CD4-positive, alpha-beta T cell treated with Interleukin-17A for 1 hour (primary cell): ENCODE results near the gene LMOD1.
"Not testable (repeated sequence)": the region's sequence is repeated elsewhere in the genome, so short reads cannot be mapped to it uniquely, and the experiment has no call there.

Experiments used
- DNase-seq: peaks from one replicate; pipeline ENCODE4 v3.0.0-alpha.2; 2020

LMOD1 gene

DNA sequence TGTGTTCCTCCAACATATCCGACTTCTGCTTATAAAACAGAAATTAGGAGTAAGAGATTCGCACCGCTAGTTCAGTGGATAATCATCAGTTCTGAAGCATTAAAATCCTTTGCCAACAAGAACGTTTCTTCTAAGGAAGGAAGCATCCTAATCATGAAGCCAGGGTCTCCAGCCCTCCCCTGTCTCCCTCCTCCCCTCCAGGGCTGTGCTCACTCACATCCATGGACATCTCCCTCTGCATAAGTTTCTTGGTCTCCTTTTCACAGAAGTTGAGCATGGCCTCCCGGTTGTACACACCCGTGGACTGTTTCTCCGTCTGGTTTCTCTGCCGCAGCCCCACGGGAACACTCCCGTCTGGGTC, 505 bp downstream of the LMOD1 start:
- DNase-seq: no peak

DNA sequence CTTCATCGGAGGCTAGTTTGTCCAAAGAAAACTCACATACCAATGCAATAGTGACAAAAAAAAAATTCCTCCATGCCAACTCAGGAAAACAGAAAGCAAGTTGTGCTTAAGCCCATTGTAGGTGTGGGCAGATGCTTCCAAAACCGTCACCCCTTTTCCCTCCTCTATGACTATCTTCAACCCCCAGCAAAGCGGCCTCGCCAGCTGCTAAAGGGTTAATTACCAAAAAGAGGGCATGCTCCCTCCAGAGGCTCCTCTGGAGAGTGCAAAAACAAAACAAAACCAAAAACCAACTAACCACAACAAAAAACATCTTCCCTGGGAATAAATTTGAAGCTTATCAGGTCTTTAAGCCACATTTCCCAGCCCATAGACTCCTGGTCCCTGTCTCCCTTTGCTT, 1.2 kb downstream of the LMOD1 start:
- DNase-seq: no peak

DNA sequence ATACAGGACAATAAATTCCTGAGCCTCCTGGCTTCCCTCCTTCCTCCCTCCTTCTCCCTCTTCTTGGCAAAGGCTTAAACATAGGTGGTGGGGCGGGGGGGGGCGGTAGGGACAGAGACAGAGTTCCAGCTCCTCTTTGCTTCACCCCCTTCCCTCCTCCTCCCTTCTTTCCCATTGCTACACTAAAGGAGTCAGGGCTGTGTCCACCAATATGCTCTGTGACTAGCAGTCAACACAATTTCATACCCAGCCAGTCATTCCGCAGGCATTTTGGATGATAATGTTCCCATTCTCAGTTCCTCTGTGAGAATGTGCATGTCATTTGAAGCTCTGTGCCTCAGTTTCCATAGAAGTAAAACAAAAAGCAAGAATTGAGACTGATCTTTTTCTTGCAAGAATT, 1.7 kb downstream of the LMOD1 start:
- no peak for DNase-seq

DNA sequence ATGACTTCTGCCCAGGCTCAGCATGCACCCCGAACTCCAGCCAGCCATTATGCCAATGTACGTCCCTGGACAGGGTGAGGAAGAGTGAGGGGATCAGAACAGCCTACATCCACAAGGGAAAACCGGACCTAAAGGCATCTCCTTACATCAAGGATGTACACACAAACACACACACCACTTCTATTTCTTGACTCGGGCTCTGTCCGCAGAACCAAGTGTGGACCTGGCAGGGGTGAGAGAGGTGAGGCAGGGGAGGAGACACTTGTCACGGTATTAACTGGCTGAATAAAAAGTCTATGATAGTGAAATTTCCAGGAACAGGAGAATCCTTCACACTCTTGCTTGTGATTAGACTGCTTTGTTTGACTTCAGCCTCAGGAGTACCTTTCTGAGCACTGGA, 2.3 kb downstream of the LMOD1 start:
- no peak for DNase-seq

DNA sequence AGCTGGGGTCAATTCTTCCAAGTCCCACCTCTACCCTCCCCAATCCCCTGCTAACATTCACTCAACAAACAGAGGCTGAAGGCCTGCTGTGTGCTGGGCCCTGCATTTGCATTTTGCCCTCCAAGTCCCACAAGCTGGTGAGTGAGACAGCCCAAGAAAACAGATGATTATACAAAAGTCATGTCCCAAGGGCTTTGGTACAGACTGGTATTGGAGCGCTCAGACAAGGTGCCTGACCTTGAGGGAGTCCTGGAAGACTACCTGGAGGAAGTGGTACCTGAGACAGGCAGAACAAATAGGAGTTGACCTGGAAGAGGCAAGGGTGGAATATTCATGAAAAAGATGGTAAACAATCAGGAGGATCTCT, 4.2 kb downstream of the LMOD1 start:
- DNase-seq: no peak

DNA sequence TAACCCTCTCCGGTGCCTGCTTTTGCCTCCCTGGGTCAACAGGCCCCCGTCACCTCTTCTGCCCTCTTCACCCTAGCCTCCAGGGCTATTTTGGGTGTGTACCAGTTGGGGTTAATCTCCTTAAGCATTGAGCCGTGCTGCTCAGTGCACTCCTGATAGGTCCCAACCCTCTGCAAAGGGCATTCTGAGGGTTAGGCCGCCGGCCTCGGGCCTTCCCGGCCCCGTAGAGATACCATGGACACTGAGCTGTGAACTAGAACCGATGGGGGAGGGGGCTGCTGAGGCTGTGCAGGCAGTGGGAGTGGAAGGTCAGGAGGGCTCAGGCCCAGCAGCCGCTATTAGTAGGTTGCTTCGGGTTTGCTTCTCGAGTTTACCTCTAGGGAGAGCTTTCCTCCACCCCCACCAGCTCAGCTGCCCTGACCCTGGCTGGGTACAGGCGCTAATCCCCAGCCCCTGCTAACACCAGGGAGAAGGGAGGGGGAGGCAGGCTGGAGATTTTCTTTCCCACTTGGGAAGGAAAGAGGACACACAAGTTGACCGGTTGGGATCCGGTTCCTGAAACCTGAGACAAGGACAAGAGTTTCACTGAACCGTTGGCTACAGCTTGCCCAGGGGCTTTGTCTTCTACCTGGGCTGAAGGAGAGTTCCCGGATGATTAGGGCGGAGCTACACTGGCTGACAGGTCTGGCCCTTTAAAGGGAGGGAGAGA, 4.8 kb downstream of the LMOD1 start:
- no peak for DNase-seq

DNA sequence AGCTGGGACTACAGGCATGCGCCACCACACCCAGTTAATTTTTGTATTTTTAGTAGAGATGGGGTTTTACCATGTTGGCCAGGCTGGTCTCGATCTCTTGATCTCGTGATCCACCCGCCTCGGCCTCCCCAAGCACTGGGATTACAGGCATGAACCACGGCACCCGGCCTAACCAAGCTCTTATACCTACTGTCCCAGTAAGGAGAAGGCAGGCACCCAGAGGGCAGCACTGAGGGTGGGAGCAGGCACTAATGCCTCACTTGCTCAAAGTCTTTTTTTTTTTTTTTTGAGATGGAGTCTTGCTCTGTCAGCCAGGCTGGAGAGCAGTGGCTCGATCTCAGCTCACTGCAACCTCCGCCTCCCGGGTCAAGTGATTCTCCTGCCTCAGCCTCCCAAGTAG, 6.0 kb downstream of the LMOD1 start:
- not testable (repeated sequence) for DNase-seq

DNA sequence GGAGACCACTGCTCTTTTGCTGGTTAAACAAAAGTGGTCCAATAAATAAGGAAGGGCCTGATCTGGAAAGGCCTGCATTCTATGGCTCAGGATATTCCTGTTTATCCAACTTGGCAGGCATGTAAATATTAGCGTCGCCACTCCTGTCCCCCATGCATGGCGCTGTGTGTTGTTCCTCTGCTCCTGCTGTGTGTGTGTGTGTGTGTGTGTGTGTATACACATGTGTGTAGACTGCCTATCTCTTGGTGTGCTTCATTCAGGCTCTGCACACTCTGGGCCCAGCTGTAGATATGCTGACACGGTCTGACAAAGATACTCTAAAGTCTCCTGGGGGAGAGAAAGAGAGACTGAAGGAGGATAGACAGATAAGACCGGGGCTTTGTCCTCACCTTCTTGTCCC, 6.8 kb downstream of the LMOD1 start:
- DNase-seq: no peak

DNA sequence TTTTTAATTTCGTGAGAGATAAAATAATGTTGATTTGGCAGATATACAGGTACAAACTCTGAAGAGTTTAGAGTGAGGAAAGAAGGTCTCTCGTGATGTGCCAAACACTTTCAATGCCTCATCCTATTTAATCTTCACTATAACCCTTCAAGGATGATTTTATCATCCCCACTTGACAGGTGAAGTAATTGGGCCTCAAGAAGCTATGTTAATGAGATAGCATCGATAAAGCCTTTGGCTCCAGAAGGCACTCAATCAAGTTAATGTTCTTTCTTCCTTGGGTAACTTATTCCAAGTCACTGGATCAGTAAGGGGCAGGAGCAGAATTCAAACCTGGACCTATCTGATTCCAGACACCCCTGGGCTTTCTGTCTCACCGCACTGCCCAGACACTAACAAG, 7.2 kb downstream of the LMOD1 start:
- DNase-seq: no peak

DNA sequence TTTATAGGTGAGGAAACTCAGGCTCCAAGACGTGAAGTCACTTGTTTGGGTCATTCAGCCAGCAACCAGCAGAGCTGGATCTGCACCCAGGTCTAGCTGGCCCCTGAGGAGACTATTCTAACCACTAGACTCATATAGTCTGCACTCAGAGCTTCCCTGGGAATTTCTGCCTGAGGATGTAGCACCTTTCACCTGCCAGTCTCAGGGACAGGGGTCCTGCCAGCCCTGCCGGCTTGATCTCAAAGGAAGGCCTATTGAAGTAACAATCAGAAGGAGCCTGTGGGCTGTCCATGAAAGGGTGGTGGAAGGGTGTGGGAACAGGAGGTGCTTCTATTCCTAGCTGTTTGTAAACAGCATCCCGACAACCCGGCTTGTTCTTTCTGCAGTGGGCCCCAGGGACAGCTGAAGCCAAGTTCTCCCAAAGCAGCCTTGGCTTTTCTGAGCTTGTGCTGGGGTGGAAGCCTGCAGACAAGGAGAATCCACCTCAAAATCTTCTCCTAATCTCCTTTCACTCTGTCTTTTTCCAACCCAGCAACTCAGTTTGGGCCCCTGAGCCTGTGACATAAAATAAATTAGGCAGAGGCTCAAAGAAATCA, 7.8 kb downstream of the LMOD1 start:
- no peak for DNase-seq

DNA sequence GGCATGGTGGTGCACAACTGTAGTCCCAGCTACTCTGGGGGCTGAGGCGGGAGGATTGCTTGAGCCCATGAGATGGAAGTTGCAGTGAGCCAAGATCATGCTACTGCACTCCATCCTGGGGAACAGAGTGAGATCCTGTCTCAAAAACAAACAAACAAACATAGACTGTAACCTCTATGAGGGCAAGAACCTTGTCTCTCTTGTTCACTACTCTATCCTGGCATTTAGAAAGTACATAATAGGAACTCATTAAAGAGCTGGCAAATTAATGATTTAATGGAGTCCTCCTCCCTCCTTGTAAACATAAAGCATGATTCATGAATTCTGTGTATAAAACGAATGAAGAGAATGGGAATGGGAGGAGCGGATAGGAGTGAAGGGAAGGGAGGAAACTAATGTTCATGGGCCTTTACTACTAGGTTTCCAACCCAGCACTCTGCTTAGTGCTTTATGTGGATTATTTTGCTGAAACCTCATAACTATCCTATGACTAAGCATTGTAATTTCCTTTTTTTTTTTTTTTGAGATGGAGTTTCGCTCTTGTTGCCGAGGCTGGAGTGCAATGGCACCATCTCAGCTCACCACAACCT, 8.6 kb downstream of the LMOD1 start:
- no peak for DNase-seq

DNA sequence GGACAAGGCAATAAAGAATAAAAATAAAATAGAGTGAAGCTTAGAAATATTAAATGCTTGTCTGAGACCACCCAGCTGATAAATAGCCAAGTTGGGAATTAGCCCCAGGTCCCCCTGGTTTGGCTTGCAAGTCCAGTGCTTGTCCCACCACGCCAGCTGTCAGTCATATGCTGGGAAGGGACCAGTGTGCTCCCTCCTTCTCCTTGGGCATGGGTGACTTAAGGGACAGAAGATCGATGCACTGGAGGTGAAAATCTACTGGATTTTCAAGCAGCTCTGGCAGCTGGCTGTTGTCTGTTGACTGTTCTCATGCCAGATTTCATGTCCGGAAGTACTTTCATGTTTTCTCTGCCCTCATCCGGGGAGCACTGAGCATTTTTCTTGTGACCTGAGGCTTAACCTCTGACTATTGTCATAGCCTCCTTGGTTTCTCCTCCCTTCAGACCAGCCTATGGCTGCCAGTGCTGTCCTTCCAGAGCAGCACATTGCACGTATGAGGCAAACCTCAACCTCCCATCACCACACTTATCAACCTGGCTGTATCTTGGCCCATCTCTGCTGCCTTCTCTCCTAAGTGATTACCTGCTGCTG, 12.4 kb downstream of the LMOD1 start:
- DNase-seq: no peak

DNA sequence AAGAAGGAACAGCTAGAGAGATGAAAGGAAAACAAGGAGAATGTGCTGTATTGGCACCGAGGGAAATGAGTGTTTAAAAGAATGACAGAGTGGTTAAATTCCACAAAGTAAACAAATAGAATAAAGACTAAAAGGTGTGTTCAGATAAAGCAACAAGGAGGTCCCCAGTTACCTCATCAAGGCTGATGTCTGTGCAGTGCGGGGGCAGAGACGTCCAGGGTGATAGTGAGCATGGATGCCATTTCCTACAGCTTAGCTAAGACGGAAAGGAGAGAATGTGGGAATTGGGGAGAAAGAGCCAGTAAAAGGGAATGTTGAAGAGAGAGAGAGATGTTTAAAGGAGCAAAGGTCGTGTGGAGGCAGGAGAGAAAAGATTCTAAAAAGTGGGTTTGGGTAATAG, 15.5 kb downstream of the LMOD1 start:
- no peak for DNase-seq

DNA sequence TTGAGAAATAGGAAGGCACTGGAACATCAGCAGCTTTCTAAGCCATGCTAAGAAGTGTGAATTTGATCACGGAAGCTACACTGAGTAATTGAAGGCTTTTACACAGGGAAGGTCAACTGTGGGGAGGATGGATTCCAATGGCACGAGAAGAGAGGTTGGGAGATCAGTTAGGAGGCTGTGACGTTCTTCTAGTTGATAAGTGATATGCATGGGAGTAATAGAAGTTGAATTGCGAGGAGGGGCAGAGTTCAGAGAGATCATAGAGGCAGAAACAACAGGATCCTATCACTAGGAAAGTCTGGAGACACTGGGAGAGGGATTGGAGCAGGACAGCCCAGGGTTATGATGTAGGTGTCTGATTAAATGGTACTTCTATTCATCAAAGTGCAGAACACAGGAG, 16.2 kb downstream of the LMOD1 start:
- DNase-seq: no peak

DNA sequence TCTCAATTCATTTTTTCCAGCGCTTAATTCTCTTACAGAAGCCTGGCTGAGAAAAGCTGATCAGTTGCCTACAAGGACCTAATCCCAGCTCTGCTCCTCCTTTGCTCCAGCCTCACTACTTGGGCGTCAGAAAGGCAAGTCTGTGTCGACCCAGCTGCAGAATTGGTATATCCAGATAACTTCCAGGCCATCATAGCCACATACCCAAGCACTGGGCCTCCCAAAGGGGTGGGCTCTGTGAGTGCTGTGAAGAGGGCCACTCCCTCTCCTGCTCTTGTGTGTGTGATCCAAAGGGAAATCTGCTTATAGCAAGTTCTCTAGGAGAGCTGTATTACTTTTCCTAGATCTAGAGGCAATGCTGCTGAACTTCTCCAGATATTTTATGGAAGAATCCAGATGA, 18.1 kb downstream of the LMOD1 start:
- no peak for DNase-seq

DNA sequence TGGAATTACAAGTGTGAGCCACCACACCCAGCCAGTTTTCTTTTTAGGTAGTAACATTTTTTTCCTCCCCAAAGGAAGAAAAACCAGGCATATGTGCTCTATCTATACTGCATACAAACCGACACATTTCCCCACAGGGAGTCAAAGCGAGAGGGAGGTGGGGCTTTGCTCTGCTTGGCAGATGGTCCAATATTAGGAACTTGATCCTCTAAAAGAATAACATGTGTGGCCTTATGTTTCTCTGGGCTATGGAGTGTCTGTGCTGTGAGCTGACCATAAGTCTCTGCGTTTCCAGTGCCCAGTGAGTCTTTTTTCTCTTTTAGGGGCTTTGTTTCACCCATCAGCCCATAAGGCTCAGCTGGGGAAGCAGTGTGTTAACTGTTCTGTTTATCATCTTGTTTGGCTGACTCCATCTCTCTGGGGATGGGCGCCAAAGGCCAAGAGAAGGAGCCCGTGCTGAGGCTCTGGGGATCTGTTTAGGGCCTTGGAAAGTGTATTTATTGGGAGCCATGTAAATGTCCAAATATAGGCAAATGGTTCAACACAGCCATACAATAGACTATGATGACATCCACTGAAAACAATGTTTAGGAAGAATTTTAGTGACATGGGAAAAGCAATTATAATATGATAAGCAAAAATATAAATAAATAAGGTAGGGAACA, 20.2 kb downstream of the LMOD1 start:
- DNase-seq: no peak

DNA sequence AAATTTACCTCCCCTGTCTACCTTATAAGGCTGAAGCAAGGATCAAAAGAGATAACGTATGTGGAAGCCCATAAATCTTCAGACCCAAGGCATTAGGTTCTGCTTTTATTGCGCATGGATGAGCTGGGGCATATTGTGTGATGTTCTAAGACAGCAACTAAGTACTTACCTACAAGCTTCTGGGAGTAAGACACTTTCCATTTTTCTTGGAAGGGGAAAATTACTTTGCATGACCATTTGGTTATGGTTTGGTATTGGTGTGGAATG, 21.1 kb downstream of the LMOD1 start:
- no peak for DNase-seq

DNA sequence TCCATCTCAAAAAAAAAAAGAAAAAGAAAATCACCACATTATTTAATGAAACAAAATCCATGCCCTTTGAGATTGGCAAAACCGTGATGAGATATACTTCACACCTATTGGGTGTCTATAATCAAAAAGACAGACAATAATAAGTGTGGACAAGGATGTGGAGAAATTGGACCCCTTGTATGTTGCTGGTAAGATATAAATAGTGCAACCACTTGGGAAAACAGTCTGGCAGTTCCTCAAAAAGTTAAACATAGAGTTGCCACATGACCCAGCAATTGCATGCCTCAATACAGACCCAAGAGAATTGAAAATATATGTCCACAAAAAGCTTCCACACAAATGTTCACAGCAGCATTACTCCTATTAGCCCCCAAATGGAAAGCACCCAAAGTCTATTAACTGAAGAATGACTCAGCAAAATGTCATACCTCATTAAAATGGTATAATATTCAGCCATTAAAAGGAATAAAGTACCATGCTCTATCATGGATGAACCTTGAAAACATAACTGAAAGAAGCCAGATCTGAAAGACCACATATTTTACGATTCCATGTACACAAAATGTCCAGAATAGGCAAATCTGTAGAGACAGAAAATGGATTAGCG, 24.3 kb downstream of the LMOD1 start:
- no peak for DNase-seq

DNA sequence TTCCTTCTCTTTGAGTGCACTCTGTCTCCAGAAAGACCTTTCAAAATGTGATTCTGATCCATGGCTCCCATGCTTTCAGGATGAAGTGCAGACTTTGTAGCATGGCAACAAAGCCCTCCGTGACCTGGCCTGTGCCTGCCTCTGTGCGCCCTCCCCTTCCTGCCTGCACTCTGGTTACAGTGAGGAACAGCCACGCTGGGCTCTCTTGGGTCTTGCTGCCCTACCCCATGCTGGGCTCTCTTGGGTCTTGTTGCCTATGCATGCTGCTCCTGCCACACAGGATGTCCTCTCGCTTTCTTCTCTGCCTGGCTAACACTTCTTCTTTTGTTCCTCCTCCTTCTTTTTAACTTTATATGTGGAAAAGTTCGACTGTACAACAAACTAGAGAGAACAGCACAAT, 28.0 kb downstream of the LMOD1 start:
- no peak for DNase-seq

DNA sequence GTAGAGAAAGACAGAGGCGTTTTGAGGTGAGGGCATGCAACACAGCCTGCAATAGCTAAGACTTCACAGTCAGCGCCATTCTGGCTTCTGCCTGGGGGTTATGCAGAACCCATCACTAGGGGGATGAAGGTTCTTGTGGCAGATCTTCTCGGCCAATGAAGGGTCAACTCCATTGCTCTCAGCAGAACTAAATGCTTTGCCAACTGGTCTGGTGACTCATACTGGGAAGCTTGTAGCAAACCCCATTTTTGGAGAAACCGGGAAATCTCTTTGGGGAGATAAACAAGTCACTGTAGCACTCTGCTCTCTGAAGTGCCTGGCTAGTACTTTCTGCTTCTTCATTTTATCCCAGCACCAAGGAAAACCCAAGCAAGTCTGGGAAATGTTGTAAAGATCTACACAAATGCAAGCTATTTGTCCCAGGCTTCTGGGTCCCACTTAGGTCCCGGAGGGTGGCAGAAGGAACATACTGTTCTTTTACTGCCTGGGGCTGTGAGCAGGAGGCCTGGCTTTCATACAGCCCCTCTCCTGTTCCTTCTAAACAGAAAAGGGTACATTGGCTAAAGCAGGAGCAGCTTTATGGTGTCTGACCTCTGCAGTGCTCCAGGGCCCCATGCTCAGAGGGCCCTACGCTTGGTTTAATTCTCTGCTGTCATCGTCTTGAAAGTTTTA, 28.9 kb downstream of the LMOD1 start:
- no peak for DNase-seq

DNA sequence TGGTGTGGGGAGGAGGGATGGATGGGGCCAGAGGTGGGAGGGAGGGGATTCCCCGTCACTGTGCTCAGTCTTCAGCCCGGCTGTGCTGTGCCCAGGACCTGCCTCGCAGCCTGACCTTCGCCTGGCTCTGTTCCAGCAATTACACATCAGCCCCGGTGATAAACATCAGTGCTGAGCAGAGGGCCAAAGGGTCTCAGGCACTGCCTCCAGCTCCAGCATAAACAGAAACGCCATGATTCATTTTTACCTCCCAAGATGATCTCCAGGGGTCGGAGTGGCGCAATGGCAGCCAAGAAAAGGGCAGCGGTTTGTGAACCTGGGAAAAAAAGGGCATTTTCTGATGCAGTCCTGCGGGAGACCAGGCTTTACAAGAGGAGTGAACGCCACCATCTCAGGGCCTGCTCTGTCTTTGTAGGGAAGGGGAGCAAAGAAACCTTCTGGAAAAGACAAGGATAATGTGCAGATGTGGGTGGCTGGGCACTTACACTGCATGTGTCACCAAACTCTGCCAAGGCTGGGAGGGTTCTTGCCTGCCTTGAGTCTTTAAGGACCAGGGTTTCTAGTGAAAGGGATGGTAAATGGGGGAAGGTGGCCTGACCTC, 29.6 kb downstream of the LMOD1 start:
- no peak for DNase-seq

DNA sequence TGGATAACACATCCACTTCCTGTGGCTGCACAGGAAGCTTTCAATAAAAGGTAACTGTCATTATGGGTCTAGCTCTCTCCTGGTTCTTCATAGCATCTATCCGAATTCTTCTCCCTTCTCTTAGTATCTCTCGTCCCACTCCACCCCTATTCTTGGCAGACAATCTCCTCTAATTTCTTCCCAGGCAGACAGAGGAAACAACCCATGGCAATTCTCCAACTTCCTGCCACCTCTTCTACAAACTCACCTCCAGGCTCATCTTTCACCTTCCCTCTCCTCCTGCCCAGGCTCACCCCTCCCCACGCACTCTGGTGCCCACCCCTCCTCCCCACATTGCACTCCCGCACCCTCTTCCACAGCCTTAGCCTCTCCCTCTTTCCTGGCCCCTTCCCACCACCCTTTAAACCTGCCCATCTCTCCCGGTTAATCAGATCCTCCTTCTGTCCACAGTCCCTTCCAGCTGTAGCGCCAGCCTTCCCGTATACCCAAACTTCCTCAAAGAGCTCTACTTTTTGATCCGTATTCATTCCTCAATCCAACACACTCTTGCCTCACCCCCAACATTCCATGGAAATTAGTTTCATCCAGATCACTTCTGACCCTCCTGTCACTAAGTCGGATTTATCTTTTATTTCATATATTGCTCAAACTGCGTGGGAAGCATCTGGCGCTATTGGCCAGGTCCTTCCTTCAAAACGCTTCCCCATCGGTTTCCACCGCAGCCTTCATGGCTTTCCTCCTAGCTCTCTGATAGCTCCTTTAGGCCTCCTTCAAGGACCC, 31.7 kb downstream of the LMOD1 start:
- DNase-seq: no peak
